Astrocyte (in vitro differentiated cells and primary cell): Measurements from ENCODE around the gene ZNF334. TPM values are rescaled to one million over a fixed set of nuclear protein-coding genes. Genes with fewer than 3 reads are reported as not detected.

Experiments
- DNase-seq: peaks from one replicate; pipeline ENCODE4 v3.0.0-alpha.2; 2010; ENCODE audit warnings: low read depth
- FAIRE-seq: peaks from 2 replicates; lab custom pipeline; 2011; peaks lifted over from hg19 to GRCh38; lab: Jason Lieb, UNC
- H2AFZ ChIP-seq: 2 replicates; pipeline ENCODE4 v1.6.0; 2012; ENCODE audit warnings: low read depth, low read length, inconsistent platforms
- H3K27ac ChIP-seq: 2 replicates; pipeline ENCODE4 v1.5.1; 2011; ENCODE audit warnings: low read depth, low read length, inconsistent platforms
- H3K27me3 ChIP-seq: 2 replicates; pipeline ENCODE4 v1.6.0; 2011; ENCODE audit warnings: low read length, inconsistent platforms; ENCODE audit not compliant: insufficient read depth
- H3K36me3 ChIP-seq: 2 replicates; pipeline ENCODE4 v1.5.1; 2011; ENCODE audit warnings: low read length, inconsistent platforms; ENCODE audit not compliant: insufficient read depth
- H3K4me1 ChIP-seq: 2 replicates; pipeline ENCODE4 v1.5.1; 2011; ENCODE audit warnings: low read length, inconsistent platforms; ENCODE audit not compliant: insufficient read depth
- H3K4me2 ChIP-seq: 2 replicates; pipeline ENCODE4 v1.6.0; 2012; ENCODE audit warnings: low read length, inconsistent platforms
- H3K4me3 ChIP-seq: 2 replicates; pipeline ENCODE4 v1.5.1; 2011; ENCODE audit warnings: low read depth, mild to moderate bottlenecking, low read length, inconsistent platforms; ENCODE audit not compliant: insufficient read depth
- H3K79me2 ChIP-seq: 2 replicates; pipeline ENCODE4 v1.6.0; 2012; ENCODE audit warnings: mild to moderate bottlenecking, low read length, inconsistent platforms; ENCODE audit not compliant: insufficient read depth
- H3K9ac ChIP-seq: 2 replicates; pipeline ENCODE4 v1.6.0; 2012; ENCODE audit warnings: mild to moderate bottlenecking, low read length, inconsistent platforms
- H3K9me3 ChIP-seq: 2 replicates; pipeline ENCODE4 v1.5.1; 2012; ENCODE audit warnings: low read depth, mild to moderate bottlenecking, low read length, inconsistent platforms; ENCODE audit not compliant: insufficient read depth
- H4K20me1 ChIP-seq: 2 replicates; pipeline ENCODE4 v1.6.0; 2012; ENCODE audit warnings: low read length, inconsistent platforms; ENCODE audit not compliant: insufficient read depth
- H3K27ac Mint-ChIP-seq: one replicate; pipeline ENCODE4 v1.8.0; 2021; ENCODE audit warnings: mild to moderate bottlenecking, mixed read lengths; ENCODE audit not compliant: unreplicated experiment
- H3K27me3 Mint-ChIP-seq: one replicate; pipeline ENCODE4 v1.8.0; 2021; ENCODE audit warnings: low read depth, mixed read lengths; ENCODE audit not compliant: unreplicated experiment
- H3K36me3 Mint-ChIP-seq: one replicate; pipeline ENCODE4 v1.8.0; 2021; ENCODE audit warnings: low read depth, mixed read lengths; ENCODE audit not compliant: unreplicated experiment
- H3K4me1 Mint-ChIP-seq: one replicate; pipeline ENCODE4 v1.8.0; 2021; ENCODE audit warnings: low read depth, mixed read lengths; ENCODE audit not compliant: unreplicated experiment
- H3K4me3 Mint-ChIP-seq: one replicate; pipeline ENCODE4 v1.8.0; 2021; ENCODE audit warnings: mild to moderate bottlenecking, moderate library complexity, mixed read lengths; ENCODE audit not compliant: unreplicated experiment
- H3K9me3 Mint-ChIP-seq: one replicate; pipeline ENCODE4 v1.8.0; 2021; ENCODE audit warnings: mild to moderate bottlenecking, mixed read lengths; ENCODE audit not compliant: unreplicated experiment
- CTCF ChIP-seq: IDR thresholded peaks from 2 replicates; pipeline ENCODE4 v1.5.1; 2011; ENCODE audit warnings: low read depth, mild to moderate bottlenecking, inconsistent platforms, low read length, moderate library complexity; ENCODE audit not compliant: insufficient read depth
- EZH2 ChIP-seq: IDR thresholded peaks from 2 replicates; pipeline ENCODE4 v1.6.1; 2012; ENCODE audit warnings: mild to moderate bottlenecking, low read length, inconsistent platforms; ENCODE audit not compliant: insufficient read depth
- total RNA-seq: library from RNA; stranded (reverse); gene quantifications from 2 replicates; pipeline ENCODE4 v1.2.1, GENCODE V29; 2021

ZNF334 gene
- total RNA-seq, 1 donor from 2014 or later = 9.3 TPM

GRCh38 chr20:46552460-46553420 is 39.4 kb upstream of the ZNF334 start:
- no peak for DNase-seq
- H3K36me3 Mint-ChIP-seq = no peaks in the 10 kb centered on the region
- Histone ChIP-seq H3K27ac (no peak overlapping the region), H3K4me1 (no peaks in the 10 kb centered on the region), H3K27me3 (no peaks in the 10 kb centered on the region), H3K9ac (no peak overlapping the region), H2AFZ (no peak overlapping the region), H3K4me3 (no peak overlapping the region), H3K4me2 (no peak overlapping the region), H3K79me2 (no peaks in the 10 kb centered on the region), H4K20me1 (no peaks in the 10 kb centered on the region), H3K36me3 (no peaks in the 10 kb centered on the region), H3K9me3 (no peaks in the 10 kb centered on the region)
- no peaks in the 10 kb centered on the region for H3K27me3 Mint-ChIP-seq
- no peaks in the 10 kb centered on the region for H3K9me3 Mint-ChIP-seq
- H3K4me1 Mint-ChIP-seq = no peaks in the 10 kb centered on the region
- no peak for TF ChIP-seq CTCF
- TF ChIP-seq EZH2 = no peak
- no peak overlapping the region for H3K4me3 Mint-ChIP-seq
- no peak overlapping the region for H3K27ac Mint-ChIP-seq
- no peak for FAIRE-seq

- TF ChIP-seq EZH2 (no peak), CTCF (no peak)
Observed at GRCh38 chr20:46551522-46552381, 38.4 kb upstream of the ZNF334 start.

More at GRCh38 chr20:46551522-46552381, 38.4 kb upstream of the ZNF334 start:
- H3K4me1 Mint-ChIP-seq = no peaks in the 10 kb centered on the region
- Histone ChIP-seq H4K20me1 (no peaks in the 10 kb centered on the region), H3K9ac (no peak overlapping the region), H3K4me2 (no peak overlapping the region), H3K4me1 (no peaks in the 10 kb centered on the region), H2AFZ (no peak overlapping the region), H3K36me3 (no peaks in the 10 kb centered on the region), H3K79me2 (no peaks in the 10 kb centered on the region), H3K4me3 (no peak overlapping the region), H3K27me3 (no peaks in the 10 kb centered on the region), H3K9me3 (no peaks in the 10 kb centered on the region), H3K27ac (no peak overlapping the region)
- no peaks in the 10 kb centered on the region for H3K9me3 Mint-ChIP-seq
- no peak overlapping the region for H3K27ac Mint-ChIP-seq
- DNase-seq (no peak), FAIRE-seq (no peak)
- H3K27me3 Mint-ChIP-seq = no peaks in the 10 kb centered on the region
- H3K4me3 Mint-ChIP-seq = no peak overlapping the region
- no peaks in the 10 kb centered on the region for H3K36me3 Mint-ChIP-seq
